ENCODE measurements around the gene MID1IP1. TPM values are rescaled to one million over a fixed set of nuclear protein-coding genes. Genes with fewer than 3 reads are reported as not detected.

The MID1IP1 gene
- total RNA-seq, 1 donor from 2014 or later: 70.2 TPM

DNA sequence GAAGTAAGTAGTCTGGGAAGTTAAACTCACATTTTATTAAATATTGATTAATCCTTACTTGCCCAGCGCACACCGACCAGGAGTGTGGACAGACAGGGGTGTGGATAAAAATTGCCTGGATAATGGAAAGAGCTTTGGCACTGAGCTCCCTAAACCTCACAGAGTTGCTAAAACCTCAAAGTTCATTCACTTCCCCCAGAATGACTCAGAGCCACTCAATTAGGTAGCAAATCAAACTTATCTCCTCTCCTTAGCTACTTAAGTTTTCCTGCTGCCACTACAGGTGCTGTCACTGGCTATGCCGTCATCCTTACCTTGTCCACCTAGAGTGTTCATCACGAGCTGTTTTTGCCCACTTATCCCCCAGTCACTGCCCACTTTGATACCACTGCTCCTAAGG, 27.0 kb upstream of the MID1IP1 start:
- H3K4me3 ChIP-seq (ENCODE audit: low read depth, low read length): no peak overlapping the region
- no peak for DNase-seq (ENCODE audit: low read depth)
- no peak for TF ChIP-seq CTCF (conservative IDR thresholded peaks at IDR 0.05; ENCODE audit: low read depth, low read length)

DNA sequence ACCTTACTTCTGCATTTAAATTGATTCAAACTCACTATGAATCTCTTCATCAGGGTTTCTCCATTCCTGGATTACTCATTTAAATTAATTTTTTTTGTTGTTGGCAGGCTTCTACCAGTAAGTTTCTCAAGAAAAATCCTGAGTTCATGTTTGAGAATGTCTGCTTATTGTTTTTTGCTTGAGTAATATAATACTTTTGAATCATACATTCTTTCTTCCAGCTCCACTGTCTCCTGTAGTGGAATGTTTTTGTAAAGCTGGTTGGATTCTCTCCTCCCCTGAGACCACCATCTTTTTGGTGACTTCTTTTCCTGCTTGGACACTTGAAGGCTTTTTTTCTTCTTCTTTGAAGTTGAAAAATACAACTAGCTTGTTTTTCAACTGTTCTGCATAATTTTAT, 4.3 kb upstream of the MID1IP1 start:
- H3K4me3 ChIP-seq (ENCODE audit: low read depth, low read length): no peak overlapping the region
- TF ChIP-seq CTCF (conservative IDR thresholded peaks at IDR 0.05; ENCODE audit: low read depth, low read length): no peak
- DNase-seq (ENCODE audit: low read depth): no peak

DNA sequence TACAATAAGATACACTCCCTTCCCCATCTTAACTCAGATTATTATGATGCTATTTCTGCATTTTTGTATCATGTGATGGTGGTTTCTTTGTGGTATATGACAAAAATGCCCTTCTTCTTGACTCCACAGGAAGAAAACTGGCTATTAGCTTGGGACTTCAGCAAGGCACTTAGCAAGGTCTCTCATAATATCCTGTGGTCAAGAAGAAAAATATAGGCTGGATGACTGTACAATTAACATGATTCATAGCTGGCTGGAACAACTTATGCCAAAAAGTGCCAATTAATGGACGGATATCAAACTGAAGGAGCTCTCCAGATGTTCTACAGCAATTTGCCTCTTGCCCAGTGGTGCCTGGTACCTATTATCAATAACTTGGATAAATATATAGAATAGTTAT, 2.3 kb upstream of the MID1IP1 start:
- H3K4me3 ChIP-seq (ENCODE audit: low read depth, low read length): no peak overlapping the region
- TF ChIP-seq CTCF (conservative IDR thresholded peaks at IDR 0.05; ENCODE audit: low read depth, low read length): no peak
- DNase-seq (ENCODE audit: low read depth): no peak

- no peak for DNase-seq (ENCODE audit: low read depth)
- H3K4me3 ChIP-seq (ENCODE audit: low read depth, low read length): no peak overlapping the region
- TF ChIP-seq CTCF (conservative IDR thresholded peaks at IDR 0.05; ENCODE audit: low read depth, low read length): no peak
These were observed 1.2 kb upstream of the MID1IP1 start for GRCh38 chrX:38799995-38800580.

- DNase-seq (ENCODE audit: low read depth): no peak
- no peak for TF ChIP-seq CTCF (conservative IDR thresholded peaks at IDR 0.05; ENCODE audit: low read depth, low read length)
- H3K4me3 ChIP-seq (ENCODE audit: low read depth, low read length): peak overlapping the region; percentile 76
These were observed 2.0 kb downstream of the MID1IP1 start for GRCh38 chrX:38803243-38803587.

DNA sequence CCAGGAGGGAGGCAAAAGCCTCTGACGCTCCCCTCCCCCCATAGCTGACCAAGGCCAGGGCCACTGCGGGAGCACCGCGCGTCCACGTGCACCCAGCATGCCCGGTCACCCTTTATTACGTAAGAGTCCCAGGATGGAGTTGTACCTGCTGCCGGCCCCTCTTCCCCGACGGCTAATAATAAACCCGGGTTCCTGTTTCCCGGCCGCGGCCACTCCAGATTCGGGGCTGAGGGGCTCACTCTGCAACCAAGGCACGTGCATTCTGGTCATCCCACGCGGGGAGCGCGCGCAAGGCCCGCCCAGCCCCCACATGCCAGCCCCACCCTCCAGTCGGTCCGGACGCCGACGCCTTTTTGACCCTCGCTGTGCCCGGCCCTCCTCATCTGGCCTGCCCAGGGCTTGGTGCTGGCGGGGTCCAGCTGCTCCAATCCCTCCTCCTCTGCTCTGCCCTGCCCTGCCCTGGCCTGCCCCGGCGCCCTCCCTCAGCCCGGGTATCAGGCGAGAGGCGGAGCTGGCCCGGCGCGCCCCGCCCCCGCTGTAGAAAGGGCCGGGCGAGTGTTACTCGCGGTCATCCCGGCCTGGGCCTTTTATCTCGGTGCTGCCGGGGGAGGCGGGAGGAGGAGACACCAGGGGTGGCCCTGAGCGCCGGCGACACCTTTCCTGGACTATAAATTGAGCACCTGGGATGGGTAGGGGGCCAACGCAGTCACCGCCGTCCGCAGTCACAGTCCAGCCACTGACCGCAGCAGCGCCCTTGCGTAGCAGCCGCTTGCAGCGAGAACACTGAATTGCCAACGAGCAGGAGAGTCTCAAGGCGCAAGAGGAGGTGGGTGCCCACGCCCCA, 2.6 kb downstream of the MID1IP1 start:
- TF ChIP-seq CTCF (conservative IDR thresholded peaks at IDR 0.05; ENCODE audit: low read depth, low read length): no peak
- no peak for DNase-seq (ENCODE audit: low read depth)
- peak overlapping the region; percentile 76 for H3K4me3 ChIP-seq (ENCODE audit: low read depth, low read length)

DNA sequence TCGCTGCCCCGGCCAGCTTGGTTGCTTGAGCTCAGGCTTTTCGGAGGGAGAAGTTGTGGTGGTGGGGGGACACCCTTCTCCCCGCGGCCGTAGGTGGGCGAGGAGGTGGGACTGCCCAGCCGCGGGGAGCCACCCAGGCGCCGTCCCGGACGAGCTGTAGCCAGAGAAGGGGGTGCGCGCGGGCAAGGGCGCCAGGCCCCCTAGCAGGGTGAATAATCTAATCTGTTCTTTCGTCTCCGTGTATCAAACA, 3.1 kb downstream of the MID1IP1 start:
- H3K4me3 ChIP-seq (ENCODE audit: low read depth, low read length): peak overlapping the region; percentile 76
- DNase-seq (ENCODE audit: low read depth): no peak
- TF ChIP-seq CTCF (conservative IDR thresholded peaks at IDR 0.05; ENCODE audit: low read depth, low read length): no peak
